Retinal pigment epithelial cell (primary cell): ENCODE results near the gene FYN.
A peak's percentile ranks its signal among the peaks of the same experiment; 100 is the strongest.

Source experiments
- DNase-seq: peaks from one replicate; pipeline ENCODE4 v3.0.0-alpha.2; 2010; ENCODE audit warnings: low read depth
- H3K4me3 ChIP-seq: 2 replicates; pipeline ENCODE4 v1.5.1; 2011; ENCODE audit warnings: mild to moderate bottlenecking, low read length, control low read depth, moderate library complexity
- TF ChIP-seq, protein P1 (sequence below): conservative IDR thresholded peaks from 2 replicates; pipeline ENCODE4 v1.5.1; 2011; ENCODE audit warnings: low read depth, low read length, control low read depth, inconsistent platforms

Gene FYN

DNA sequence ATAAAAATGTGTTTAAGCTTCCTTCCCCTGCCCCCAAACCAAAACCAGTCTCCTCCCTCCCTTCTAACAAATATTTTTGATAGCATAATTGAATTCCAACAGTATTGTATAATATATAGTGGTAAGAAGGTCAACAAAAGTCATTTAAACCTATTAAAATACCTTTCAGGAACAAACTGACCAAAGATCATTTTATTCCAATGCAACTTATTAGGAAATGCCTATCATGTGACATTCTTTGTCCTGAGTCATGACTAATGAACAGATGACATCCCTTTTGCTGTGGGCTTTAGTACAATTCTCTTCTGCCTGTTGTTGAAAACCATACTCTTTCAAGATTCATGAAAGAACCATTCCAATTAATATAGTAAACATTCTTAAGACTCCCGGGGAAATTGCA, 216.1 kb downstream of the FYN start:
- TF ChIP-seq, protein P1, sequence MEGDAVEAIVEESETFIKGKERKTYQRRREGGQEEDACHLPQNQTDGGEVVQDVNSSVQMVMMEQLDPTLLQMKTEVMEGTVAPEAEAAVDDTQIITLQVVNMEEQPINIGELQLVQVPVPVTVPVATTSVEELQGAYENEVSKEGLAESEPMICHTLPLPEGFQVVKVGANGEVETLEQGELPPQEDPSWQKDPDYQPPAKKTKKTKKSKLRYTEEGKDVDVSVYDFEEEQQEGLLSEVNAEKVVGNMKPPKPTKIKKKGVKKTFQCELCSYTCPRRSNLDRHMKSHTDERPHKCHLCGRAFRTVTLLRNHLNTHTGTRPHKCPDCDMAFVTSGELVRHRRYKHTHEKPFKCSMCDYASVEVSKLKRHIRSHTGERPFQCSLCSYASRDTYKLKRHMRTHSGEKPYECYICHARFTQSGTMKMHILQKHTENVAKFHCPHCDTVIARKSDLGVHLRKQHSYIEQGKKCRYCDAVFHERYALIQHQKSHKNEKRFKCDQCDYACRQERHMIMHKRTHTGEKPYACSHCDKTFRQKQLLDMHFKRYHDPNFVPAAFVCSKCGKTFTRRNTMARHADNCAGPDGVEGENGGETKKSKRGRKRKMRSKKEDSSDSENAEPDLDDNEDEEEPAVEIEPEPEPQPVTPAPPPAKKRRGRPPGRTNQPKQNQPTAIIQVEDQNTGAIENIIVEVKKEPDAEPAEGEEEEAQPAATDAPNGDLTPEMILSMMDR, result no peak

DNA sequence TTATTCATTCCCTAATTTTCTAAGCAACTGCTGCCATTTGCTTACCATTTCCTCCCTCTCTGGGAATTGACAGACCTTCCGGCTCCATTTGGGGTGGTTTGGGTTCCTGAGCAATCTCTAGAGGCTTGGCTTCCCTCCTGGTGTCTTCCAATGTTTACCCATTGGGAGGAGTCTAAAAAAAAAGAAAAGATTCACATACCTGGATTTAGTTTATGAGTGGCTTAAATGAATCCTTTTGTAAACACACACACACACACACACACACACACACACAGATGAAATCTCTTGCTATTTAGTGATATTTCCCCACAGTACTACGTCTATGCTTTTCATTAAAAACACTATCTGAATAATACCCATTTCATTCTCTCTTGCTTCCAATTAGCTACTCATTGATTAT, 219.3 kb downstream of the FYN start:
- TF ChIP-seq, protein P1, result no peak
- no peak for DNase-seq
- no peak overlapping the region for H3K4me3 ChIP-seq

More for the DNA sequence above, 216.1 kb downstream of the FYN start:
- H3K4me3 ChIP-seq, result no peak overlapping the region
- DNase-seq, result peak; percentile 76

DNA sequence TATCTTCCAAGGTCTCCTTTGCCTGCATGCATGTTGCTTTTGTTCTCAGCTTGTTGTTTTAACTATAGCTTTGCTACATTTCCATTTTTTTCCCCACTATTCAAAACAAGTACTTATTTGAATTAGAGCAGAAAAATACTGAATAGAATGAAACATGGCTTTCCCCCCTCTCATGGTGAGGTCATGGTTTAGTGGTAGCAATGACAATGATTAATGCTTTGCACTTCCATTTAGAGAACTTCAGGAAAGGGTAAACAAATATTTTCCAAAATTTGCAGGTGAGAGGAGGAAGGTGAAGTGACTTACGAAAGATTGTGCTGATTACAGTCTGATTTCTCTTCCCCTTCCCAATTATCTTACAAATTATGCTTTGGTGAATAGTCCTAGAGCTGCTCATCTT, 219.8 kb downstream of the FYN start:
- TF ChIP-seq, protein P1, result no peak
- H3K4me3 ChIP-seq, result no peak overlapping the region
- DNase-seq, result no peak

DNA sequence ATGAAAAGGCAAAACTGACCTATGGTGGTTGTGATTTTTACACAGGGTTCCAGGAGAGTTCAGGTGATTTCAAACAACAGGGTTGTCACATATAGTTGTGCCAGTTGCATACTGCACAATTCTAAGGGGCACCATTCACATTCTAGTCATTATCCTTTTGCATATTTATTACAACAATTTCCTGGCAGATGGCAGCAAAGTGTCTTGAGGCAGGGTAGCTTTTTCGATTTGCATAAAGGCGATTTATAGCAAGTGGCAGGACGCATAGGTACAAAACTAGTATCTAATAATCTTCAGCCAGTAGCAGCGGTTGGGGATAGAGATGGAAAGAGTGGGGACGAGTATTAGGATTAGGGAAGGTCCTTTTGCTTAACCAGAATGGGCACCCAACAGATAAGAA, 221.1 kb downstream of the FYN start:
- TF ChIP-seq, protein P1, result no peak
- no peak overlapping the region for H3K4me3 ChIP-seq
- no peak for DNase-seq

DNA sequence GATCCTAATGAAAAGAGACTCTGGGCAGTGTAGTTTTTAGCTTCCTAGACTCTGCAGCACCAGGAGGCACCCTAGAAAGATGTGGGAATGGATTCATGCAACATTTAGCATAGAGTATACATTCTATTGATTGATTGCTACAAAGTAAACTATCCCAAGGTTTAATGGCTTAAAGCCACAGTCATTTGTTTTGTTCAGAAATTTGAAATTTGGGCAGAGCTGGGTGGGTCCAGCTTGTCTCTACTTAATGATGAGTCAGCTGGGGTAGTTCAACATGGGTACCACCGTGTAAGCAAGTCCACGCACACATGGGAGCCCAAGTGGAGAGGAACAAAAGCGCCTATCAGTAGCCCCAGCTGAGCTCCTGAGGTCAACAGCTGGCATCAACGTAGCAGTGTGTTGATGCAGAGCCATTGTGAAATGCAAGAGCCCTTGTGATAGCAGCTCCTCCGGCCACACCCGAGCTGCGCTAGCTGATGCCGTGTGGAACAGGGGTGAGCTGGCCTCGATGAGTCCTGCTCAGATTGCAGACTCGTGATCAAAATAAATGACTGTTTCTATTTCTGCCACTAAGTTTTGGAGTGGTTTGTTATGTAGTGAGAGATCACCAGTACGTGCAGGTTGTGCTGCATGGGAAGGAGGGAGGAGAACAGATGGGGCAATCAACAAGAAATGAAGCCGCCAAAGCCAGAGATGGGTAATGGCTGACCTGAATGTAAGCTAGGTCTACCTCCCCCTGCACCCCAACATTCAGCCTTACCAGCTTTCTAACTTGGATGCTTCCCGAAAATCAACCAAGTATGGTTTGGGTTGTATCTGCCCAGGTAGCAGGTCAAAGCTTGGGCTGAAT, 221.8 kb downstream of the FYN start:
- TF ChIP-seq, protein P1, result no peak
- no peak for DNase-seq

DNA sequence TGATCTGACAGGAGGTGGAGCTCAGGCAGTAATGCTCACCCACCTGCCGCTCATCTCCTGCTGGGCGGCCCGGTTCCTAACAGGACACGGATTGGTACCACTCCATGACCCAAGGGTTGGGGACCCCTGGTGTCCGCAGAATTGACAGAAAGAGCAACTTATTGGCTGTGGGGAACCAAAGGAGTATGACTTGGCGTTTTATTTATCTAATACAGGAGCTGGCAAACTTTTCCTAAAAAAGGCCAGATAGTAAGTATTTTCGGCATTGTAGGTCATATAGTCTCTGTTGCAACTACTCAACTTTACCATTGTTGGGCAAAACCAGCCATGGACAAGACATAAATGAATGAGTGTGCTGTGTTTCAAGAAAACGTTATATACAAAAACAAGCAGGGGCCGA, 223.2 kb downstream of the FYN start:
- no peak overlapping the region for H3K4me3 ChIP-seq
- no peak for DNase-seq
- TF ChIP-seq, protein P1, result no peak

More for the DNA sequence above, 221.8 kb downstream of the FYN start:
- H3K4me3 ChIP-seq, result no peak overlapping the region

DNA sequence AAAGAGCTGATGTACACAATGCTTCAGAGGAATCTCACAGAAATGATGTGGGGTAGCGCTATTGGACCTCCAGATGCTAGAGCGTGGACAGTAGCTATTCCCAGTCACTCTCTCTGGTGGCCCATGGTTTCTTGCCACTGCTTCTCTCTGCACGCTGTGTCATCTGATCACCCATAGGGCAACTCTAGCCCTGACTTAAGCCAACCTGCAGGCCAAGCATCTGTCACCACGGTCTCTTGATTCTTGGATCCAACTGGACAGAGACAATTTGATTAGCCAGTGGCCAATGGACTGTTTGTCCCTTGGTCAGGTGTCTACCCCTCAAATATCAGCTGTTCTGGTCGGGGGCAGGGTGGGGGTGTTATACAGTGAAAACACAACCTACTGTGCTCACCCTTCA, 225.2 kb downstream of the FYN start:
- no peak for DNase-seq
- H3K4me3 ChIP-seq, result no peak overlapping the region
- TF ChIP-seq, protein P1, result no peak
